GM10248 (cell line): ENCODE data around the gene LRRC26.

ENCODE experiments used
- CTCF ChIA-PET: fragments of 300-600 bp; sonication (Branson Sonifier 250); formaldehyde crosslinking; extraction: SDS; loops from one replicate; lab custom pipeline; 2021; ENCODE audit warnings: antibody characterized with exemption; lab: Yijun Ruan, JAX
- POLR2A ChIA-PET: fragments of 350-650 bp; sonication (Branson Sonifier 250); formaldehyde crosslinking; extraction: SDS; loops from one replicate; lab custom pipeline; 2020; ENCODE audit warnings: antibody characterized with exemption; lab: Yijun Ruan, JAX
- DNase-seq: peaks from one replicate; pipeline ENCODE4 v3.0.0; 2012; ENCODE audit errors: extremely low spot score
- TF ChIP-seq, protein P1 (sequence below): IDR thresholded peaks from 2 replicates; pipeline ENCODE4 v1.5.1; 2012; ENCODE audit warnings: mild to moderate bottlenecking, low read depth; ENCODE audit errors: extremely low read depth, missing control alignments, control extremely low read depth

The LRRC26 gene

GRCh38 chr9:137199411-137200121, 29.7 kb upstream of the LRRC26 start:
- ChIA-PET POLR2A (interaction anchor here (1.1 kb wide), 1 partner anchor 41 kb away, joined by 4 read pairs; the partner anchor contains the start of gene TUBB4B), CTCF (interaction anchor here (1.5 to 2.0 kb wide), 3 partner anchors 11 to 24 kb away, joined by 6 to 13 read pairs (median 6); partner anchors contain the start of genes ANAPC2 and SSNA1)
- no peak for DNase-seq

DNA sequence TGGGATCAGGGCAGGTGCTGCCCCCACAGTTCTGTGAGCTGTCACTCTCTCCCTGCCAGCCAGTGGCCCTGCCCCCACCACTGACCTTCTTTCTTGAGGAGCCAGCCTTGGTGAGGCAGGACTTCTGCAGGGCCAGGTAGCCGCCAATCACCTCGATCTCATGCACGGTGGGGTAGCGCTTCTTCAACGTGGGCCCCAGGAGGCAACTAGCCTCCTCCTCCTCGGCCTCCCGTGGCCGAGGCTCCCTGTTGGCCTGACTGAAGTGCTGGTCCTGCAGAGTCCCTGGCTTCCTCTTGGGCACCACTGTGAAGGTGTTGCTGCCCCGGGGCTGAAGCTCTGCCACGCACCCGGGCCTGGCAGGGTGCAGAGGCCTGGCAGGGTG, 29.0 kb upstream of the LRRC26 start:
- ChIA-PET POLR2A (interaction anchor here (1.0 to 1.1 kb wide), 2 partner anchors 10 to 42 kb away, joined by 4 to 5 read pairs; partner anchors contain the start of genes ANAPC2, SSNA1 and TUBB4B), CTCF (interaction anchor here (1.5 to 2.0 kb wide), 3 partner anchors 10 to 24 kb away, joined by 6 to 13 read pairs (median 6); partner anchors contain the start of genes ANAPC2 and SSNA1)
- TF ChIP-seq, protein P1, sequence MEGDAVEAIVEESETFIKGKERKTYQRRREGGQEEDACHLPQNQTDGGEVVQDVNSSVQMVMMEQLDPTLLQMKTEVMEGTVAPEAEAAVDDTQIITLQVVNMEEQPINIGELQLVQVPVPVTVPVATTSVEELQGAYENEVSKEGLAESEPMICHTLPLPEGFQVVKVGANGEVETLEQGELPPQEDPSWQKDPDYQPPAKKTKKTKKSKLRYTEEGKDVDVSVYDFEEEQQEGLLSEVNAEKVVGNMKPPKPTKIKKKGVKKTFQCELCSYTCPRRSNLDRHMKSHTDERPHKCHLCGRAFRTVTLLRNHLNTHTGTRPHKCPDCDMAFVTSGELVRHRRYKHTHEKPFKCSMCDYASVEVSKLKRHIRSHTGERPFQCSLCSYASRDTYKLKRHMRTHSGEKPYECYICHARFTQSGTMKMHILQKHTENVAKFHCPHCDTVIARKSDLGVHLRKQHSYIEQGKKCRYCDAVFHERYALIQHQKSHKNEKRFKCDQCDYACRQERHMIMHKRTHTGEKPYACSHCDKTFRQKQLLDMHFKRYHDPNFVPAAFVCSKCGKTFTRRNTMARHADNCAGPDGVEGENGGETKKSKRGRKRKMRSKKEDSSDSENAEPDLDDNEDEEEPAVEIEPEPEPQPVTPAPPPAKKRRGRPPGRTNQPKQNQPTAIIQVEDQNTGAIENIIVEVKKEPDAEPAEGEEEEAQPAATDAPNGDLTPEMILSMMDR = no peak
- DNase-seq = no peak

More at GRCh38 chr9:137199411-137200121, 29.7 kb upstream of the LRRC26 start:
- TF ChIP-seq, protein P1 = no peak

DNA sequence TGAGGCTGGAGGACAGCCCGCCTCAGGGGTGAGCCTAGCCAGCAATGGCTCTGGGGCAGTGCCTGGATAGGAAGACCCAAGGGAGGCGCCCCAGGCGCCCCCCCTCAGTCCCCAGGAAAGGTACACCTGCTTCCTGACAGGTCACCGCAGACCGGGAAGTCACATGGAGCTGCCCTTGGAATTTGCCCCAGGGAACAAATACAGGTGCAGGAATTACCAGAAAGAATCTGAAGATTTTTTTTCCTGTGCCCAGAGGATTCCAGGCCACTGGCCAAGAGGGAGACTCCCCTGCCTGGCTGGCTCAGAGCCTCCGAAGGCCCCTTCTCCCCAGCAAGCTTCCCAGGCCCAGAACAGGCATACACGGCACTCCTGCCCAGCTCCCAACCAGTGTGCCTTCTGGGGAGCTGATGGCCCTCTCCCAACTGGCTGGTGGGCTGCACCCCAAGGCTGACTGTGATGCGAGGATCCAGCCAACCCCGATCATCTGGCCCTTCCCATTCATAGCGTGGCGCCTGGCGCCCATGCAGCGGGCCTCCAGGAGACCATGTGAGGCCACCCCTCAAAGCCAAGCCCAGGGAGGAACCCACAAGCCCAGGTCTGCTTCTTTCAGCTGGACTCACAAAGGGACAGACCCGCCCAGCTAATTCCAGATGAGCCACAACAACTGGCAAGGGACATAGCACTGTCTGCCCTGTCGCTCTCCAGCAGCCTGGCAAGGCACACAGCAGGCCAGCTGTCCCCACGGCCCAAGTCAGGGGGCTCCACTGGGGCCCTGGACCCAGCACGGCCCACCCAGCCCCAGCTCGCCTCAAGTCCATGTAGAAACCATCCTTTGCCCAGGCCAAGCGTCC, 28.4 kb upstream of the LRRC26 start:
- TF ChIP-seq, protein P1 = no peak
- ChIA-PET POLR2A (interaction anchor here (1.0 to 1.1 kb wide), 2 partner anchors 9 to 42 kb away, joined by 4 to 5 read pairs; partner anchors contain the start of genes ANAPC2, SSNA1 and TUBB4B), CTCF (interaction anchor here (1.5 to 2.0 kb wide), 3 partner anchors 10 to 25 kb away, joined by 6 to 13 read pairs (median 6); partner anchors contain the start of genes ANAPC2 and SSNA1)
- DNase-seq = no peak

DNA sequence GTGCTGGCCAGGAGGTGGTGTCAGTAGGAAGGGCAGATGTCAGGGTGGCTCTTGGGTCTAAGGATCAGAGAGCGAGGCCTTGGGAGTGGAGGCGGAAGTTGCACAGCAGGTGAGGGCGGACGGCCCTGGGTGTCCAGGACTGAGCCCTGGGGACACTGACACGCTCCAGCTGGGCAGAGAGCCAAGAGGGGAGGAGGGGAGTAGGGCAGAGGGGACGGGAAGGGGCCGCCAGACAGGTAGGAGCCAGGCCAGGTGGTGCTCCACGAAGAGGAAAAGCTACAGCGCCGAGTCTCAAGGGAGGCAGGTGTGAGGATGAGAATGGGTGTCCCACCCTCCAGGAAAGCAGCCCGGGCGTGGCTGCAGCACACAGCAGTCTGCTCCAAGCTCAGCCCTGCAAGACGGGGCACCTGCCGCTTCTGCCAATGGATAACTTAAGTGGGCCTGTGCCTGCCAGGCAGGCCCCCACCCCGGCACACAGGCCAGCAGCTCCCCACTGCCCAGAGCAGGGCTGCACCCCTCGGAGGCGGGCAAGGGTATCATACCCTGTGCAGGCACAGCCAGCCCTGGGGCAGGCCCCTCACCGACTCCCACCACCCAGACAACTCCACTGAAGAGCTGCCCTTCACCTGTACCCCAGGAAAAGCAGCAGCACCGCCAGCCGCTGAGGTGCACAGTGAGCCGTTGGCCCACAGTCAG, 25.8 kb upstream of the LRRC26 start:
- TF ChIP-seq, protein P1 = no peak
- POLR2A ChIA-PET = interaction anchor here (0.5 kb wide), 1 partner anchor 468 kb away, joined by 3 read pairs; no protein-coding TSS in a partner anchor
- CTCF ChIA-PET = interaction anchor here (1.6 to 2.8 kb wide), 2 partner anchors 21 to 42 kb away, joined by 4 to 13 read pairs; no protein-coding TSS in a partner anchor
- no peak for DNase-seq

GRCh38 chr9:137194909-137195308, 25.1 kb upstream of the LRRC26 start:
- POLR2A ChIA-PET = no interaction called here
- TF ChIP-seq, protein P1 = no peak
- CTCF ChIA-PET = interaction anchor here (1.6 to 2.8 kb wide), 2 partner anchors 21 to 42 kb away, joined by 4 to 13 read pairs; no protein-coding TSS in a partner anchor
- DNase-seq = no peak

- TF ChIP-seq, protein P1 = no peak
- POLR2A ChIA-PET = no interaction called here
- no peak for DNase-seq
- CTCF ChIA-PET = interaction anchor here (0.9 to 4.0 kb wide), 4 partner anchors 13 to 43 kb away, joined by 3 to 17 read pairs (median 8); partner anchors contain the start of gene RNF224
Measured at GRCh38 chr9:137194388-137194787, 24.5 kb upstream of the LRRC26 start.
